ENCODE measurements around the gene EPHB2. TPM values are rescaled to one million over a fixed set of nuclear protein-coding genes. Genes with fewer than 3 reads are reported as not detected.

EPHB2 gene
- total and polyA plus RNA-seq, 2 donors (not counting 1 experiment from before 2014, with no cell fraction given): 0.07 to 0.39 TPM

DNA sequence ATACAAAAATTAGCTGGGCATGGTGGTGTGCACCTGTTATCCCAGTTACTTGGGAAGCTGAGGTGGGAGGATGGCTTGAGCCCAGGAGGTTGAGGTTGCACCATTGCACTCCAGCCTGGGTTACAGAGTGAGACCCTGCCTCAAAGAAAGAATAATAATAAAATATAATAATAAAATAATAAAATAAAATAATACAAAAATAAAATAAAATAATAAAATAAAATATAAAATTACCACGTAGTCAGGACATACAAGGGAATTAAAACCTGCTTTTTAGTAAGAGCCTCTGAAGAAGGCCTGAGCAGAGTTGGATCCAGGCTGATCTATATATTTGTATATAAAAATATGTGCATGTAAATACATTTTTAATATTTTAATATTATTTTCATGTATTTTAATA lies 41.7 kb downstream of the EPHB2 start:
- intact Hi-C loops (cut with micrococcal nuclease): no loop called here
- no peak overlapping the region for H3K4me3 Mint-ChIP-seq
- no peak overlapping the region for H3K4me3 ChIP-seq (ENCODE audit: control extremely low read depth in 1 of 5, extremely low read depth in 1 of 5, insufficient read depth in 1 of 5, low read depth in 2 of 5, low read length in 4 of 5)
- H3K27me3 ChIP-seq (replicated peaks in 1 of 4; ENCODE audit: control extremely low read depth in 1 of 4, control insufficient read depth in 3 of 4, insufficient read depth in 4 of 4, low read length in 3 of 4): no peaks in the 10 kb centered on the region
- ATAC-seq (ENCODE audit: low read depth) (no peak), DNase-seq (no peak)
- no peaks in the 10 kb centered on the region for H3K4me1 ChIP-seq (ENCODE audit: control insufficient read depth in 2 of 2, insufficient read depth in 2 of 2, low read length in 2 of 2)
- H2AFZ ChIP-seq (ENCODE audit: insufficient read depth, low read depth, low read length, poor library complexity, severe bottlenecking): no peak overlapping the region
- no peaks in the 10 kb centered on the region for H3K9me3 ChIP-seq (ENCODE audit: control extremely low read depth in 1 of 3, control insufficient read depth in 2 of 3, insufficient read depth in 1 of 3, low read length in 2 of 3)
- H3K9me3 Mint-ChIP-seq (ENCODE audit: insufficient read depth): no peaks in the 10 kb centered on the region
- TF ChIP-seq, protein P1, sequence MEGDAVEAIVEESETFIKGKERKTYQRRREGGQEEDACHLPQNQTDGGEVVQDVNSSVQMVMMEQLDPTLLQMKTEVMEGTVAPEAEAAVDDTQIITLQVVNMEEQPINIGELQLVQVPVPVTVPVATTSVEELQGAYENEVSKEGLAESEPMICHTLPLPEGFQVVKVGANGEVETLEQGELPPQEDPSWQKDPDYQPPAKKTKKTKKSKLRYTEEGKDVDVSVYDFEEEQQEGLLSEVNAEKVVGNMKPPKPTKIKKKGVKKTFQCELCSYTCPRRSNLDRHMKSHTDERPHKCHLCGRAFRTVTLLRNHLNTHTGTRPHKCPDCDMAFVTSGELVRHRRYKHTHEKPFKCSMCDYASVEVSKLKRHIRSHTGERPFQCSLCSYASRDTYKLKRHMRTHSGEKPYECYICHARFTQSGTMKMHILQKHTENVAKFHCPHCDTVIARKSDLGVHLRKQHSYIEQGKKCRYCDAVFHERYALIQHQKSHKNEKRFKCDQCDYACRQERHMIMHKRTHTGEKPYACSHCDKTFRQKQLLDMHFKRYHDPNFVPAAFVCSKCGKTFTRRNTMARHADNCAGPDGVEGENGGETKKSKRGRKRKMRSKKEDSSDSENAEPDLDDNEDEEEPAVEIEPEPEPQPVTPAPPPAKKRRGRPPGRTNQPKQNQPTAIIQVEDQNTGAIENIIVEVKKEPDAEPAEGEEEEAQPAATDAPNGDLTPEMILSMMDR (IDR thresholded peaks at IDR 0.05): no peak
- no peak for TF ChIP-seq EZH2 (IDR thresholded peaks at IDR 0.05; ENCODE audit: borderline replicate concordance, insufficient read depth, low read depth, low read length, poor library complexity, severe bottlenecking)
- no peaks in the 10 kb centered on the region for H4K20me1 ChIP-seq (ENCODE audit: control insufficient read depth, insufficient read depth, low read length, poor library complexity, severe bottlenecking)
- no CpG with 5 or more reads among the region's 1 CpG for WGBS (ENCODE audit: insufficient coverage)
- no peak overlapping the region for H3K9ac ChIP-seq (ENCODE audit: low read length)
- no peaks in the 10 kb centered on the region for H3K36me3 ChIP-seq (replicated peaks in 1 of 2; ENCODE audit: control extremely low read depth in 1 of 2, control insufficient read depth in 1 of 2, extremely low read depth in 1 of 2, insufficient read depth in 2 of 2, low read length in 1 of 2)
- H3K4me1 Mint-ChIP-seq: no peaks in the 10 kb centered on the region
- no peaks in the 10 kb centered on the region for H3K79me2 ChIP-seq (ENCODE audit: control insufficient read depth, insufficient read depth, low read length)
- no peak overlapping the region for H3K27ac ChIP-seq (ENCODE audit: low read length in 2 of 2)
- H3K27ac Mint-ChIP-seq: no peak overlapping the region
- no peak overlapping the region for H3K4me2 ChIP-seq (replicated peaks; ENCODE audit: low read depth, low read length, poor library complexity, severe bottlenecking)
- POLR2A ChIA-PET: no interaction called here
- H3K27me3 Mint-ChIP-seq: peaks cover 3% of the 10 kb centered on the region
- CTCF ChIA-PET: no interaction called here

DNA sequence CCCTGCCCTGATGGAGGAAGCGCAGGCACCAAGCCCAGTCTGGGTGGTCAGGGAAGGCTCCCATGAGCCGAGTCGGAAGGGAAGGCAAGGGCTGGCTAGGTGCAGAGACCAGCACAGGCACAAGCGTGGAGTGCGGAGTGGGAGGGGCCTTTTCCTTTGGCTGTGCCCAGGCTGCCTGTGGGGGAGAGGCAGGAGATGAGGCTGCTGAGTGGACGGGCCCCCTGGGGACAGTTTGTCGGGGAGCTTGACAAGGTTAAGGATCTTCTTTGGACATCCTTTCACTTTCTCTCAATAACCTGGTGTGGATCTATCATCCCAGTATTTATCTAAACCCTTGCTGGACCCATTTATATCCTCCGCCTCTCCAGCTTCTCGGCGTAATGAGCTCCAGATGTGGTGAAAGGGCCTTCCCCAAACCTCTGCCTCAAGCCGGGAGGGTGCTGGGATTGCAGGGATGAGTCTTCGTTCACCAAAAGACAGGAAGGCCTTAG lies 42.9 kb downstream of the EPHB2 start:
- Histone ChIP-seq H3K27ac (ENCODE audit: low read length in 2 of 2) (no peak overlapping the region), H2AFZ (ENCODE audit: insufficient read depth, low read depth, low read length, poor library complexity, severe bottlenecking) (no peak overlapping the region), H3K27me3 (replicated peaks in 1 of 4; ENCODE audit: control extremely low read depth in 1 of 4, control insufficient read depth in 3 of 4, insufficient read depth in 4 of 4, low read length in 3 of 4) (no peaks in the 10 kb centered on the region), H3K9me3 (ENCODE audit: control extremely low read depth in 1 of 3, control insufficient read depth in 2 of 3, insufficient read depth in 1 of 3, low read length in 2 of 3) (no peaks in the 10 kb centered on the region), H3K79me2 (ENCODE audit: control insufficient read depth, insufficient read depth, low read length) (no peaks in the 10 kb centered on the region), H3K4me3 (ENCODE audit: control extremely low read depth in 1 of 5, extremely low read depth in 1 of 5, insufficient read depth in 1 of 5, low read depth in 2 of 5, low read length in 4 of 5) (no peak overlapping the region), H3K36me3 (replicated peaks in 1 of 2; ENCODE audit: control extremely low read depth in 1 of 2, control insufficient read depth in 1 of 2, extremely low read depth in 1 of 2, insufficient read depth in 2 of 2, low read length in 1 of 2) (no peaks in the 10 kb centered on the region), H3K9ac (ENCODE audit: low read length) (no peak overlapping the region), H3K4me2 (replicated peaks; ENCODE audit: low read depth, low read length, poor library complexity, severe bottlenecking) (no peak overlapping the region), H4K20me1 (ENCODE audit: control insufficient read depth, insufficient read depth, low read length, poor library complexity, severe bottlenecking) (no peaks in the 10 kb centered on the region), H3K4me1 (ENCODE audit: control insufficient read depth in 2 of 2, insufficient read depth in 2 of 2, low read length in 2 of 2) (no peaks in the 10 kb centered on the region)
- CTCF ChIA-PET: no interaction called here
- POLR2A ChIA-PET: no interaction called here
- intact Hi-C loops (cut with micrococcal nuclease): no loop called here
- TF ChIP-seq, protein P1 (IDR thresholded peaks at IDR 0.05): no peak
- DNase-seq: no peak
- Mint-ChIP-seq H3K27me3 (peaks cover 3% of the 10 kb centered on the region), H3K9me3 (ENCODE audit: insufficient read depth) (no peaks in the 10 kb centered on the region), H3K4me3 (no peak overlapping the region), H3K4me1 (no peaks in the 10 kb centered on the region), H3K27ac (no peak overlapping the region)
- 98% methylated on average over 5 of the region's 12 CpGs for WGBS (ENCODE audit: insufficient coverage)
- no peak for ATAC-seq (ENCODE audit: low read depth)

Data from B cell (primary cell).